GM19452 (cell line): ENCODE results near the gene CCDC51.
"Not testable (repeated sequence)": the region's sequence is repeated elsewhere in the genome, so short reads cannot be mapped to it uniquely, and the experiment has no call there.

ENCODE experiments used
- ATAC-seq: cut with Tn5 transposase; IDR thresholded peaks from one replicate; pipeline ENCODE4 v1.9.1; 2021; ENCODE audit not compliant: unreplicated experiment

CCDC51 gene, protein sequence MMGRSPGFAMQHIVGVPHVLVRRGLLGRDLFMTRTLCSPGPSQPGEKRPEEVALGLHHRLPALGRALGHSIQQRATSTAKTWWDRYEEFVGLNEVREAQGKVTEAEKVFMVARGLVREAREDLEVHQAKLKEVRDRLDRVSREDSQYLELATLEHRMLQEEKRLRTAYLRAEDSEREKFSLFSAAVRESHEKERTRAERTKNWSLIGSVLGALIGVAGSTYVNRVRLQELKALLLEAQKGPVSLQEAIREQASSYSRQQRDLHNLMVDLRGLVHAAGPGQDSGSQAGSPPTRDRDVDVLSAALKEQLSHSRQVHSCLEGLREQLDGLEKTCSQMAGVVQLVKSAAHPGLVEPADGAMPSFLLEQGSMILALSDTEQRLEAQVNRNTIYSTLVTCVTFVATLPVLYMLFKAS

DNA sequence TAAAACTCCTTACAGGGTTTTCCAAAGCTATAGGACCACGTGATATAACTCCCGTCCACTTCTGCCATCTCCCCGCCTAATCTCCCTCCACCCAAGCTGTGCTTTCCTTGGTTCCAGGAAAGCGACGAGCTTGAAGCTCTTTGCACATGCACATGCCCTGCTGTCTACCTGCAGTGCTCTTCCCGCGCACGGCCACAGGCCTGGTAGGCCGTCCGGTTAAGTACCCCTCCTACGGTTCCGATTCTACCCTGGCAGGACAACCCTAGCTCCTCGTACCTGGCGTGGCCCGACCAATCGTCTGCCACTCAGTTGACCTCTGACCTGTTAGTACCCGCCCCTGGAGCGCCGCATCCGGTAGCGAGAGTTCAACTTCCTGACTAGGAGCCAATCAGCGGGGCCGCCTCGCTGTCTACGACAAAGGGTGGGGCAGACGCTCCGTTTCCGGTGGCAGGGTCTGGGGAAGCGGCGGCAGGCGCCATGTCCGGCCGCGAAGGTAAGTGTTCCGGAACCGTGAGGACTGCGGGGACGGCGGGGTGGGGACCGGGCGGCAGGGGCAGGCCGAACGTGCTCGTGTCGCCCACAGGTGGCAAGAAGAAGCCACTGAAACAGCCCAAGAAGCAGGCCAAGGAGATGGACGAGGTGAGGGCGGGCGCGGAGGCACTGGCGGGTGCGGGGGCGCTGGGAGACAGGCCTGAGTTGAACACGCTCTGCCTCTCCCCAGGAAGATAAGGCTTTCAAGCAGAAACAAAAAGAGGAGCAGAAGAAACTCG, at the start of gene CCDC51, which contains the start of gene TMA7:
Gene CCDC51, minus strand, starts transcription at position 300 of the 770 bp plus-strand sequence. CDS start 4,991 bp downstream, outside the sequence.
Gene TMA7, plus strand, starts transcription at position 438 of the 770 bp plus-strand sequence. Its CDS starts 40 bp downstream, at position 478.
- peak; percentile 94 for ATAC-seq

GRCh38 chr3:48486952-48487351, 47.0 kb upstream of the CCDC51 start:
- no peak for ATAC-seq

DNA sequence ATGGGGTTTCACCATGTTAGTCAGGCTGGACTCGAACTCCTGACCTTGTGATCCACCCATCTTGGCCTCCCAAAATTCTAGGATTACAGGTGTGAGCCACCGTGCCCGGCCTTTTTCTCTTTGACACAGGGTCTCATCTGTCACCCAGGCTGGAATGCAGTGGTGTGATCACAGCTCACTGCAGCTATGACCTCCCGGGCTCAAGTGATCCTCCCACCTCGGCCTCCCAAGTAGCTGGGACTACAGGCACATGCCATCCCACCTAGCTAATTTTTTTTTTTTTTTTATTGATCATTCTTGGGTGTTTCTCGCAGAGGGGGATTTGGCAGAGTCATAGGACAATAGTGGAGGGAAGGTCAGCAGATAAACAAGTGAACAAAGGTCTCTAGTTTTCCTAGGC, 42.9 kb upstream of the CCDC51 start:
- not testable (repeated sequence) for ATAC-seq

DNA sequence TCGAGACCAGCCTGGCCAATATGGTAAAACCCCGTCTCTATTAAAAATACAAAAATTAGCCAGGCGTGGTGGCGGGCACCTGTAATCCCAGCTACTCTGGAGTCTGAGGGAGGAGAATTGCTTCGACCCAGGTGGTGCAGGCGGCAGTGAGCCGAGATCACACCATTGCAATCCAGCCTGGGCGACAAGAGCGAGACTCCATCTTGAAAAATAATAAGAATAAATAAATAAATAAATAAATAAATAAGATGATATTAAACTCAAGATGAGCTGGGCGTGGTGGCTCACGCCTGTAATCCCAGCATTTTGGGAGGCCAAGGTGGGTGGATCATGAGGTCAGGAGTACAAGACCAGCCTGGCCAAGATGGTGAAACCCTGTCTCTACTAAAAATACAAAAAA, 41.0 kb upstream of the CCDC51 start:
- ATAC-seq = not testable (repeated sequence)

GRCh38 chr3:48478626-48479555, 39.0 kb upstream of the CCDC51 start:
- no peak for ATAC-seq

DNA sequence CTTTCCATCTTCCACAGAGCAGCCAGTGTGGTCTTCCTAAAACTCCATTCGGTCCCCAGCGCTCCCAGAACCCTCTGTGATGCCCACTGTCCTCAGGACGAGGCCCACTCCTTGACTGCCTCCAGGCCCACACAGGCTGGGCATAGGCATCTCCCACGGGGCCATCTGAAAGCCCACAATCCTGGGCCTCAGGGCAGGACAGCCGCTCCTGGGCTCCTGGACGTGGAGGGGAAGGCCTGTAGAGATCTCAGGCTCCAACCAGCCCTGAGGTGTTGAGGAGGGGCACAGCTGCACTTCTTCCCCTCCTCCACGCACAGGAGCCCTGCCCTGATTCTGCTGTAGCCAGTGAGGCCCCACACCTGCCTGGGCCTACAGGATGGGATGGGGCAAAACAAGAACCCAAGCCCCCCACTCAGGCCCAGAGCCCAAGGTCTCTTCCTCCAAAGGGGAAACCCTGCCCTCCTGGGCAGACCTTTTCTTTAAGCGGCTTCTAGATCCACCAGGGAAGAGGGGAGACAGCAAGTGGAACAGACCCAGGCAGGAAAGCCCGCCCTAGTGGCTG, 38.1 kb upstream of the CCDC51 start:
- ATAC-seq = no peak

- ATAC-seq = no peak
Observed at GRCh38 chr3:48476426-48477053, 36.6 kb upstream of the CCDC51 start.

DNA sequence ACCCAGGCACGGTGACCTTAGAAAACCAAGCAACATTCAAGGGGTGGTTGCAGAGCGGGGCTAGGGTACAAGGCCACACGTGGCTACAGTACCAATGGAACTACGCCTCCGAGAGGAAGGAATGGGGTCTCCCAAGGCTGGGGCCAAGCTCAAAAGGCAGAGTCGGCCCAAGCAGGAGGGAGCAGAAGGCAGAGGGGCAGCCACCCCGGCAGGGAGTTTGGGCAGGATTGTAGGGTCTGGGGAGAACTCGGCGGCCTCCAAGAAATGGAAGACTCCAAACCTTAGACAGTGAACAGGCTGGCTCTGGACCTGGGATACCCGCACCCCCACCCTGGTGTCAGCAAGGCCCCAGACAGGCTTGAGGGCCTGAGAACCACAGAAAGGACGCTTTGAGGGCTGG, 35.3 kb upstream of the CCDC51 start:
- ATAC-seq = no peak

DNA sequence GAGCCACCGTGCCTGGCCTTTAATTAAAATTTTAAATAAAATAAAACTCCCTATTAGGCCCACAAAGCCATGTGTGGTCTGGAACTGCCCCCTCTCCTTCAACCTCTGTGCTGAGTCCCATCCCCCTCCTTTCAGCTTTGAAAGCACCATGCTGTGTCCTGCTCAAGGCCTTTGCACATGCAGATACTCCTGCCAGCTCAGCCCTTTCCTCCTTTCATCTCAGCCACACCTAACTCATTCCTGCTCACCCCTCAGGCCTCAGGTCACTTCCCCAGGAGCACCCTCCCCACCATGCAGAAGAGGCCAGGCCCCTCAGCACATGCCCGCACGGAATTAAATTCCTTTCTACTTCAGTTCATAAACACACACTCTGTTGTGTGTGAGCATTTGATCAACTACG, 34.7 kb upstream of the CCDC51 start:
- ATAC-seq = no peak

DNA sequence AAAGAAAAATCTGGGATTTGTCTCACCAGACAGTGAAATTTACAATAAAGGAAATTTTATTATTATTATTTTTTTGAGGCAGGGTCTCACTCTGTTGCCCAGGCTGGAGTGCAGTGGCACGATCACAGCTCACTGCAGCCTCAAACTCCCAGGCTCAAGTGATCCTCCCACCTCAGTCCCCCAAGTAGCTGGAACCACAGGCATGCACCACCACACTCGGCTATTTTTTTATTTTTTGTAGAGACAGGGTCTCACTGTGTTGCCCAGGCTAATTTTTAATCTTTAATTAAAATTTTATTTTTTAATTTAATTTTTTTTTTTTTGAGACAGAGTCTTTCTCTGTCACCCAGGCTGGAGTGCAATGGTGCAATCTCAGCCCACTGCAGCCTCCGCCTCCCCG, 34.1 kb upstream of the CCDC51 start:
- ATAC-seq = not testable (repeated sequence)

DNA sequence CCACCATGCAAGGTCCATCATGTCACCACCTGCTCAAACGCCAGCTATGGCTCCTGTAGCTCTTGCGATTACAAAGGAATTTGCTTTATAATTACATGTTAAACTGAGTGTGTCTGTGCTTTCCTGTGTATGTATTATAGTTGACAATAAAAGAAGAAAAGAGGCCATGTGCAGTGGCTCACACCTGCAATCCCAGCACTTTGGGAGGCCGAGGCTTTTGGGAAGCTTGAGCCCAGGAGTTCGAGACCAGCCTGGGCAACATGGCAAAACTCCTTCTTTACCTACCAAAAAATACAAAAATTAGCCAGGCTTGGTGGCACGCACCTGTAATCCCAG, 33.7 kb upstream of the CCDC51 start:
- no peak for ATAC-seq

- ATAC-seq = peak; percentile 82
Observed at GRCh38 chr3:48472923-48473616, 33.2 kb upstream of the CCDC51 start.

GRCh38 chr3:48472673-48472922, 32.7 kb upstream of the CCDC51 start:
- ATAC-seq = peak; percentile 16

DNA sequence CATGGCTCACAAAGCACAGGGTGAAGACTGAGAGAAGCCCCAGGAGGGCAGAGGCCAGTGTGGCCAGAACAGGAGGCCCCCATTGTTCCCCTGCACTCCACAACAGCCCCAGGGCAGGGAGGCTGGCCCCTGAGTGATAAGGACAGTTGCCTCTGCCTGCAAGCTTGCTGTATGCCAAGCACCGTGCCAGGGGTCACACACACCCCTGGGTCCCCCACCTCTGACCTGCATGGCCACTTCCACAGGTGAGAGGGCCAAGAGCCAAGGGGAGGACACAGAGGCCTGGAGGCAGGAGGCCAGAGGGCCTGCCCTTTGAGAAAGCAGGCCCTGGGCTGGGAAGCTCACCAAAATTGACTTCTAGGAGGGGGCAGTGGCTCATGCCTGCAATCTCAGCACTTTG, 30.4 kb upstream of the CCDC51 start:
- ATAC-seq = no peak

DNA sequence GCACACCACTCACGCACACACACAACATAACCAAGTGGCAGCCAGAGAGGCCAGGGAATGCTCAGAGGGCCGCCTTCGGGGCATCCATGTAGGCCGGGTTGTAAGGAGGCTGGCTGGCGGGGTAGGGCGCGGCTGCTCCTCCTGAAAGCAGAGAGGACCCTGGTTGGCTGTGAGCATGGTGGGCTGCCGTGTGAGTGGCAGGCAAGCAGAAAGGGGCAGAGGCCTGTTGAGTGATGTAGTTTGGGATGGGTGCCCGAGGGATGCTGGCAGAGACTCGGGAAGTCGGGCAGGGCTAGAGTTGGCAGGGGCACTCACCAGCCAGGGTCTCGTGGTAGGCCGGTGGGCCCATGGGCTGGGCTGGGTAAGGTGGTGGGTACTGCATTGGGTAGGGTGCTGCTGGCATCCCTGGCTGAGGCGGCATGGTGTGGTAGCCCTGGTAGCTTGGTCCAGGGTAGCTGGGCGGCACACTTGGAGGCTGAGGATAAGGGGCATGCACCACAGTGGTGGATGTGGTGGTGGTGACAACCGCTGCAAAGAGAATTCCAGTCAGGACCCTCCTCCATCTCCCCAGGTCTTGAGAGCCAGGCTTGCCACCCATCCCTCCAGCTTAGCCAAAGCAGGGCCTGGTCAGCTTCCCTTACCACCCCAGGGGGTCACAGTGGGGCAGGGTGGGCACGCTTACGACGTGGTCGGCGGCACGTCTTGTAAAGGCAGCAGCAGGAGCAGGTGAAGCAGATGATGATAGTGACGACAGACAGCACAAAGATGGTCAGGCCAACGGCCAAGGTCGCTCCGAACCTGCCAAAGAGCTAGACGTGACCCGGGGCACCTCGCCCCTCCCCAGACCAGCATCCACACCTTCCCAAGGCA, 29.4 kb upstream of the CCDC51 start:
- no peak for ATAC-seq

GRCh38 chr3:48468329-48468731, 28.4 kb upstream of the CCDC51 start:
- no peak for ATAC-seq

DNA sequence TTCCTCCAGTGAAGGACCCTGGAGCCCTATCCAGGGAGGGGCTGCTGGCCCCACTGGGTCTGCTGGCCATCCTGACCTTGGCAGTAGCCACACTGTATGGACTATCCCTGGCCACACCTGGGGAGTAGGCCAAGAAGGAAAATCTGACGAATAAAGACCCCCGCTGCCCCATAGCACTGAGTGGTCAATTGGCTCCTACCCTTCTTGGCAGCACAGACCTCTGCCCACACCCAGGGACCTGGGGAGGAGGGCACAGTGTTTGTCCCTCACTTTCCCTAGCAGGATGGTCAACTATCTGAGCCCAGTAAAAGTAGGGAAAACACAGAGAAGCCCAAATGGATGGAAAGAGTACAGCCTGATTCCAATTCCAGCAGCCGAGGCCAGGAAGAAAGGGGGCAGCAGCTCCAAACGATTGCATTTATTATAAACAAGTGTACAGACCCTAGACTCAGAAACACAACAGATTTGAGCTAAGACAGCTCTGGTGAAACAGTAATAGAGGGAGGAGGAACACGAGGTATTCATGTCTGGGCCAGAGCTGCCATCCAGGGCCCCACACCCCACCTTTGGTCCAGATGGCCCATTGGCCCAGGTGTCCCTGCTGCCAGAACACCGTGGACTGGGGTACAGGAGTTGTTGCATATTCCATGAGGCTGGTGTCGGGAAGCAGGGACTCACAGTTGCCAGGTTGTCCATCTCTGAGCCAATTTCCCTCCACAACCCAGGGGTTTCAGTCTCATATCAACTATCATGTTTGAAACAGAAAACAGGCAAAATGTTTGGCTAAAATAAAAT, 27.8 kb upstream of the CCDC51 start:
- ATAC-seq = no peak

GRCh38 chr3:48467110-48467454, 27.2 kb upstream of the CCDC51 start:
- ATAC-seq = no peak
